K562 (cell line): Measurements from ENCODE around the gene LRRC1. TPM values are rescaled to one million over a fixed set of nuclear protein-coding genes. Genes with fewer than 3 reads are reported as not detected.

Experiments used
- ATAC-seq: fragments of 200-7000 bp; cut with Tn5 transposase; 3 replicates; pipeline ENCODE4 v1.9.1; 2020; ENCODE audit warnings: moderate library complexity
- BruUV-seq: library from RNA; stranded (reverse); fragments of 400-500 nt; replicated peaks from 2 replicates; lab custom pipeline; 2021; lab: Mats Ljungman, UMichigan
- CTCF ChIA-PET: fragments of 300-600 bp; formaldehyde crosslinking; extraction: SDS; loops from one replicate; lab custom pipeline; 2021; ENCODE audit warnings: low intra/inter-chr PET ratio; lab: Yijun Ruan, JAX
- POLR2A ChIA-PET: fragments of 300-600, 350-650 bp; sonication (Branson Sonifier 250); formaldehyde crosslinking; extraction: SDS; loops from one replicate; lab custom pipeline; 2021; ENCODE audit warnings: antibody characterized with exemption, inconsistent platforms; lab: Yijun Ruan, JAX
- DNase-seq, 4 experiments: peaks; one replicate each; pipeline versions ENCODE4 v3.0.0 to v3.0.0-alpha.2; 2011 to 2018; ENCODE audit warnings: low spot score in 3 of 4, mixed read lengths in 3 of 4; ENCODE audit errors: extremely low read depth in 1 of 4
- FAIRE-seq: peaks from 2 replicates; lab custom pipeline; 2011; peaks lifted over from hg19 to GRCh38; lab: Jason Lieb, UNC
- H2AFZ ChIP-seq: 2 replicates; pipeline ENCODE4 v1.6.0; 2011; ENCODE audit warnings: low read depth, low read length, control low read depth, inconsistent platforms
- H3K27ac ChIP-seq: fragments of 200-600 bp; 3 replicates; pipeline ENCODE4 v1.8.0; 2011; ENCODE audit warnings: low read depth, mild to moderate bottlenecking, control low read depth, inconsistent platforms, low read length, moderate library complexity, mixed read lengths; ENCODE audit errors: extremely low read depth
- H3K27me3 ChIP-seq, 2 experiments: fragments of 300-600 bp in 1 of 2; 2 replicates in 1 of 2; 3 replicates in 1 of 2; pipeline versions ENCODE4 v1.6.0 to v1.8.0; 2011; ENCODE audit warnings: inconsistent platforms in 2 of 2, low read length in 2 of 2, mild to moderate bottlenecking in 1 of 2, mixed read lengths in 1 of 2, moderate library complexity in 1 of 2; ENCODE audit not compliant: control insufficient read depth in 2 of 2, insufficient read depth in 2 of 2
- H3K36me3 ChIP-seq: fragments of 300-600 bp; 3 replicates; pipeline ENCODE4 v1.8.0; 2011; ENCODE audit warnings: mild to moderate bottlenecking, low read length, inconsistent platforms; ENCODE audit not compliant: control insufficient read depth, insufficient read depth
- H3K4me1 ChIP-seq, 2 experiments: fragments of 200-600 bp in 1 of 2; replicated peaks in 1 of 2; 2 replicates in 1 of 2; 3 replicates in 1 of 2; pipeline versions ENCODE4 v1.5.1 to v1.8.0; 2011; ENCODE audit warnings: inconsistent platforms in 2 of 2, low read length in 2 of 2, mild to moderate bottlenecking in 1 of 2, mixed read lengths in 1 of 2, moderate library complexity in 1 of 2; ENCODE audit not compliant: control insufficient read depth in 2 of 2, insufficient read depth in 2 of 2
- H3K4me2 ChIP-seq: 2 replicates; pipeline ENCODE4 v1.6.1; 2011; ENCODE audit warnings: low read length, control low read depth, inconsistent platforms, mixed read lengths; ENCODE audit not compliant: insufficient read depth
- H3K4me3 ChIP-seq: fragments of 200-600 bp; sonication (generic), shearing (Covaris generic); 2 replicates; pipeline ENCODE4 v1.5.1; 2016; ENCODE audit warnings: control low read depth, inconsistent platforms
- H3K79me2 ChIP-seq: fragments of 200-600 bp; 3 replicates; pipeline ENCODE4 v1.8.0; 2011; ENCODE audit warnings: low read length, inconsistent platforms; ENCODE audit not compliant: control insufficient read depth, insufficient read depth
- H3K9ac ChIP-seq, 2 experiments: 2 replicates each; pipeline versions ENCODE4 v1.6.0 to v1.6.1; 2011; ENCODE audit warnings: low read depth in 2 of 2, low read length in 2 of 2, control low read depth in 1 of 2, inconsistent platforms in 1 of 2, mild to moderate bottlenecking in 1 of 2, mixed read lengths in 1 of 2; ENCODE audit not compliant: insufficient read depth in 1 of 2
- H3K9me1 ChIP-seq: one replicate; pipeline ENCODE4 v1.6.0; 2011; ENCODE audit warnings: inconsistent platforms, mild to moderate bottlenecking, low read length, moderate library complexity; ENCODE audit not compliant: control insufficient read depth, insufficient read depth
- H3K9me3 ChIP-seq: replicated peaks from 2 replicates; pipeline ENCODE4 v1.5.1; 2011; ENCODE audit warnings: low read depth, low read length, inconsistent platforms; ENCODE audit not compliant: control insufficient read depth, insufficient read depth
- H4K20me1 ChIP-seq: replicated peaks from 2 replicates; pipeline ENCODE4 v1.6.1; 2011; ENCODE audit warnings: low read length, inconsistent platforms, mixed read lengths; ENCODE audit not compliant: control insufficient read depth, insufficient read depth
- CTCF ChIP-seq, 3 experiments: IDR thresholded peaks in 2 of 3; conservative IDR thresholded peaks in 1 of 3; 2 replicates each; pipeline ENCODE4 v1.5.1; 2011 to 2012; ENCODE audit warnings: low read length in 3 of 3, mild to moderate bottlenecking in 3 of 3, control low read depth in 2 of 3, improper control_type of control experiment in 1 of 3, inconsistent platforms in 1 of 3, low read depth in 1 of 3, mixed read lengths in 1 of 3, moderate library complexity in 1 of 3; ENCODE audit not compliant: insufficient read depth in 2 of 3
- FOXJ3 ChIP-seq: sonication (generic); formaldehyde crosslinking; IDR thresholded peaks from 2 replicates; pipeline ENCODE4 v1.4.0; 2020; ENCODE audit warnings: mild to moderate bottlenecking, missing genetic modification reagents
- RAD21 ChIP-seq, 2 experiments: fragments of 250-450 bp in 1 of 2; fragments of 450-650 bp in 1 of 2; sonication (Bioruptor Pico) in 1 of 2; formaldehyde crosslinking in 1 of 2; IDR thresholded peaks in 1 of 2; conservative IDR thresholded peaks in 1 of 2; 2 replicates each; pipeline versions ENCODE4 v1.4.0 to v1.8.0; 2020 to 2022; ENCODE audit warnings: mild to moderate bottlenecking in 2 of 2, moderate library complexity in 1 of 2
- UBTF ChIP-seq, 2 experiments: IDR thresholded peaks; 2 replicates each; pipeline ENCODE4 v1.6.1; 2012; ENCODE audit warnings: improper control_type of control experiment in 2 of 2, low read depth in 2 of 2, low read length in 2 of 2, borderline replicate concordance in 1 of 2
- WGBS: fragments of 100-300 bp; shearing (Covaris generic); methylation state at CpG from one replicate; pipeline ENCODE4 v1.1.6; 2016; ENCODE audit warnings: low coverage, mixed read lengths; ENCODE audit not compliant: insufficient coverage; ENCODE audit errors: missing lambda C conversion rate; 5-methylcytosine and 5-hydroxymethylcytosine counted together
- in situ Hi-C: fragments of 300-500 bp; cut with MboI; formaldehyde crosslinking; loops from 4 replicates; pipeline ENCODE4 v1.15.0; 2018; ENCODE audit warnings: inconsistent platforms, mixed read lengths
- intact Hi-C: fragments of 100-400 bp; cut with micrococcal nuclease; formaldehyde crosslinking; loops from 2 replicates; pipeline ENCODE4 v1.14.2; 2022
- polyA plus RNA-seq, 8 experiments: library from polyadenylated mRNA; depleted of rRNA in 4 of 8; stranded (reverse) in 5 of 8; unstranded in 3 of 8; fragments of >200 nt; fragmentation: Nextera tagmentation in 2 of 8; fragmentation: Illumina TruSeq in 1 of 8; extraction: Ambion mirVana in 2 of 8; extraction: Trizol in 1 of 8; gene quantifications; 2 replicates each; pipeline versions ENCODE4 v1.2.1 to v1.2.3, GENCODE V29; 2011 to 2014; ENCODE audit warnings: inconsistent platforms in 1 of 8, missing spikeins in 1 of 8
- total RNA-seq, 7 experiments: library from RNA; depleted of rRNA in 6 of 7; stranded (reverse); fragments of >200 nt in 6 of 7; fragmentation: Illumina TruSeq in 2 of 7; extraction: Trizol in 2 of 7; gene quantifications; 2 replicates each; pipeline versions ENCODE4 v1.2.1 to v1.2.3, GENCODE V29; 2011 to 2021; ENCODE audit warnings: low replicate concordance in 1 of 7
- TF ChIP-seq, protein P1 (sequence below): fragments of 250-450 bp; sonication (Bioruptor Pico); IDR thresholded peaks from 2 replicates; pipeline ENCODE4 v1.5.1; 2021; ENCODE audit warnings: mild to moderate bottlenecking

LRRC1 gene
- total and polyA plus RNA-seq, 9 of the 15 experiments (the other 6 are each of a cell fraction or from before 2014, with no cell fraction given): not detected

DNA sequence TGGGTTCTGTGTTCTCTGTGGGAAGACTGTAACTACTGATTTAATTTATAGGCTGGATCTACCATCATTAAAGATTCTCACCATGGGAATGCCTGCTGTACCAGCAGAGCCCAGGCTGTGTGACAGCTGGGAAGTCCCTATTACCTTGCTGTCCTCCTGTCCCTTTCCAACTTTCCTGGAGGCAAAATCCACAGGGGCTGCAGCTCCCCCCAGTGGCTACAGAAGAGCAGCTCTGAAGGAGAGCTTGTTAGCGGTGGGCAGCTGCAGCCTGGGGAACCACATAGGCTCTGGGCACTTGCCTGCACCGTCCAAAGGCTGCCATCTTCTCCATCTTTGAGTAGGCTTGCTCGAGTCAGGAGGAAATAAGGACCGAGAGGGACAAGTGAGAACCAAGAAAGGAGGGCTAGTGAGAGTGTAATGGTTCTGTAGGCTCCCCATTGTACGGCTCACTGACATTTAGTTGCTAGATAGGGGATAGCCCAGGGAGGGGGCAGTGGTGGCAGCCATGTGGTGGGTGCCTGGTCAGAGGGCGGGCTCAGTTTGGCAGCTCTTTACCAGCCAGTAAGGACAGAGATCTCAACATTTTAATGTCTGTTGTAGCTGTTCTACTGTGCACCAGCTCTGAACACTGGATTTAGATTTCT is 161.4 kb downstream of the LRRC1 start:
- FAIRE-seq (no peak), DNase-seq (peak; percentile 9 to 21 (median 14)), ATAC-seq (peak; percentile 72)
- Histone ChIP-seq H3K9me1 (no peaks in the 10 kb centered on the region), H3K4me2 (no peak overlapping the region), H3K4me3 (no peak overlapping the region), H3K27me3 (no peaks in the 10 kb centered on the region), H3K36me3 (no peaks in the 10 kb centered on the region), H3K4me1 (no peaks in the 10 kb centered on the region), H4K20me1 (no peaks in the 10 kb centered on the region), H3K9me3 (no peaks in the 10 kb centered on the region), H3K79me2 (no peaks in the 10 kb centered on the region), H2AFZ (no peak overlapping the region), H3K9ac (no peak overlapping the region), H3K27ac (no peak overlapping the region)
- no TSS peak for BruUV-seq
- no peak for TF ChIP-seq FOXJ3 (CRISPR knock-in tag)
- TF ChIP-seq, protein P1, sequence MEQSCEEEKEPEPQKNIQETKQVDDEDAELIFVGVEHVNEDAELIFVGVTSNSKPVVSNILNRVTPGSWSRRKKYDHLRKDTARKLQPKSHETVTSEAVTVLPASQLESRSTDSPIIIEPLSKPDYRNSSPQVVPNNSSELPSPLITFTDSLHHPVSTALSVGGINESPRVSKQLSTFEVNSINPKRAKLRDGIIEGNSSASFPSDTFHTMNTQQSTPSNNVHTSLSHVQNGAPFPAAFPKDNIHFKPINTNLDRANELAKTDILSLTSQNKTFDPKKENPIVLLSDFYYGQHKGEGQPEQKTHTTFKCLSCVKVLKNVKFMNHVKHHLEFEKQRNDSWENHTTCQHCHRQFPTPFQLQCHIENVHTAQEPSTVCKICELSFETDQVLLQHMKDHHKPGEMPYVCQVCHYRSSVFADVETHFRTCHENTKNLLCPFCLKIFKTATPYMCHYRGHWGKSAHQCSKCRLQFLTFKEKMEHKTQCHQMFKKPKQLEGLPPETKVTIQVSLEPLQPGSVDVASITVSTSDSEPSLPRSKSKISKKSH (CRISPR knock-in tag): no peak
- TF ChIP-seq RAD21 (CRISPR knock-in tag; conservative IDR thresholded peaks at IDR 0.05 in 1 of 2, IDR thresholded peaks at IDR 0.05 in 1 of 2): peak in 1 of 2 experiments; percentile 28; a peak in 1 of 4 replicates
- TF ChIP-seq UBTF (IDR thresholded peaks at IDR 0.05; ENCODE audit: borderline replicate concordance in 1 of 2, low read depth in 2 of 2, low read length in 2 of 2): no peak
- peak; percentile 31 to 58 (median 39) for TF ChIP-seq CTCF (IDR thresholded peaks at IDR 0.05 in 2 of 3, conservative IDR thresholded peaks at IDR 0.05 in 1 of 3; ENCODE audit: insufficient read depth in 2 of 3, low read depth in 1 of 3, low read length in 3 of 3)
- POLR2A ChIA-PET: no interaction called here
- WGBS: 0% methylated on average over 6 of the region's 6 CpGs
- CTCF ChIA-PET: no interaction called here
- intact Hi-C loops (loop anchor here (2.0 kb wide), 1 partner anchor 237 kb away; no protein-coding TSS in a partner anchor), in situ Hi-C loops (no loop called here)
